Measurements from ENCODE around the gene FKBP2. TPM values are rescaled to one million over a fixed set of nuclear protein-coding genes. Genes with fewer than 3 reads are reported as not detected.

Gene FKBP2
- total RNA-seq, 2 experiments from 2014 or later = 21.9 to 22.8 TPM

DNA sequence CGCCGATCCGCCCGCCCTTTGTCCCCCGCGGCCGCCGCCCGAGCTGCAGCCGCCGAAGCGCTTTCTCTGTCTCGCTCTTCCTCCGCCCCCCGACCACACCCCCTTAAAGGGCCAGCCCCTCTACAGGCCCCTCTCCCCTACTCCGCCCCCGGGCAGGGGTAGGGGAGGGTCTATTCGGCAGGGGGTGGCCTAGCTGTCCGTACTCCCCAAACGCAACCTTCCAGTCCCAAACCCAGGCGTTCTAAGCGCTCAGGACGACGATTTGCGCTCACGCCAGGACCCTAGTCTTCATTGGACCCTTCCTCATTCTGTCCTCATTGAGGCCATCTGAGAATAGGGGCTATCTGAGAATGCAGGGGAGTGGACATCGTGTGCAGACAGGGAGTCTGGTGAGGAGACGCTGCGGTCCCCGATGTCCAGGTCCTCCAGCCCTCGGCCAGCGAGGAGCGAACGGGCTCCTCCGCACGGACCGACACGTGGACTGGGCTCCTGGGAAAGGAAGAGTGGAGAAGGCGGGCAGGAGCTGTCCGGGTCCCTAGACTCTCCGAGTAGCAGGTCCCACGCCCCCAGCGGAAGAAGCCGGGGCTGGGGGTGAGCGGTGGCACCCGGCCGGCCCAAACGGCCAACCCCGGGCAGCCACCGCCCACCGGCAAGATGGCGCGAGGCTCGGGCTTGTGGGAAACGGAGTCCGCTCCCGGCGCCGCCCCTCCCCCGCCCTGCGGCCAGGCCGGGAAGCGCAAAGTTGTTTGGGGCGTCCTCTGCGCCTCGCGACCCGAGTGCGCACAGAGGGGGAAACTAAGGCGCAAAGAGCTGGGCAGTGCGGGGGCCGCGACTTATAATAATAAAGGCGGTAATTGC, 6.2 kb downstream of the FKBP2 start, which contains the start of gene PPP1R14B:
Gene PPP1R14B, minus strand, starts transcription at position 73 of the 858 bp plus-strand sequence. CDS start 270 bp downstream, outside the sequence.
- peaks cover 21% of the 10 kb centered on the region for H3K36me3 Mint-ChIP-seq
- peak; percentile 85 for DNase-seq
- no peaks in the 10 kb centered on the region for H3K9me3 Mint-ChIP-seq
- peak within 1 kb of the TSS; percentile 91 for H3K4me3 Mint-ChIP-seq
- no peaks in the 10 kb centered on the region for H3K27me3 Mint-ChIP-seq
- peak within 1 kb of the TSS; percentile 90 for H3K27ac Mint-ChIP-seq
- H3K4me1 Mint-ChIP-seq = peaks cover 29% of the 10 kb centered on the region

DNA sequence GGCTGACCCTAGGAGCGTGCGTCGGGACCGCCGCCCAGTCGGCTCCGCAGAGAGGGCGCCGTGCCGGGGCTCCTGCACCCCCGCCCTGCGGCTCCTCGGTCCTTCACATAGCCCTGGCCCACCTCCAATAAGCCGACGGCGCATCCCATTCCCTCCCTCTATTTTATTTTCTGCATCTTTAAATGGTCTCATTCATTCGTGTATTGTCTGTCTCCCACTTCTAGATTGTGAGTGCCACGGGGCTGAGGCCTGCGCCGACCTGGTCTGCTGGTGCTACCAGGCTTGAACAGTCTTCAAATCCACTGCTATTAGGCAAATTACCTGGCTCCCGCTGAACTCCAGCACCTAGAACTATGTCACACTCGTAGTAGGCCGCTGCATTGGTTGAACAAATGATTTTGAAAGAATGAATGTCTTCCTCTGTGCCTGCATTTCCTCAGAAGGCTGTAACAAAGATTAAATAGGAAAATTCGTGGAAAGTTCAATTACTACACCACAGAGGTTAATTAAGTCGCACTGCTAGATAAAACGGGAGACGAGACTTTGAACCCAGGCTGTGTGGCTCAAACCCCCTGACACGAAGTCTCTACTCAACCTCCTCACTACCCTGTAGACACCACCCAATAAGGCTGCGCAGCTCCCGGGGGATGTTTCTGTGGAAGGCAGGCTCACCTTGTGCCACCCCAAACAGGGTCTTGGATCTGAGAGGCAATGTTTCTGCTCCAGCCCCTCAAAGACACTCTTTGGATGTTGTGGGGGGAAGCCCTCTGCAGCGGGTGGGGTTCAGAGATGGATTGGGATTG, 7.0 kb downstream of the FKBP2 start:
- no peak for DNase-seq
- H3K27ac Mint-ChIP-seq = no peak overlapping the region
- peaks cover 30% of the 10 kb centered on the region for H3K4me1 Mint-ChIP-seq
- H3K27me3 Mint-ChIP-seq = no peaks in the 10 kb centered on the region
- peak overlapping the region; percentile 48 for H3K4me3 Mint-ChIP-seq
- H3K36me3 Mint-ChIP-seq = peaks cover 15% of the 10 kb centered on the region
- H3K9me3 Mint-ChIP-seq = no peaks in the 10 kb centered on the region

GRCh38 chr11:64248578-64248977, 7.7 kb downstream of the FKBP2 start:
- H3K4me1 Mint-ChIP-seq = peaks cover 24% of the 10 kb centered on the region
- no peak for DNase-seq
- H3K36me3 Mint-ChIP-seq = peaks cover 10% of the 10 kb centered on the region
- H3K27ac Mint-ChIP-seq = no peak overlapping the region
- no peak overlapping the region for H3K4me3 Mint-ChIP-seq
- H3K27me3 Mint-ChIP-seq = no peaks in the 10 kb centered on the region
- no peaks in the 10 kb centered on the region for H3K9me3 Mint-ChIP-seq

DNA sequence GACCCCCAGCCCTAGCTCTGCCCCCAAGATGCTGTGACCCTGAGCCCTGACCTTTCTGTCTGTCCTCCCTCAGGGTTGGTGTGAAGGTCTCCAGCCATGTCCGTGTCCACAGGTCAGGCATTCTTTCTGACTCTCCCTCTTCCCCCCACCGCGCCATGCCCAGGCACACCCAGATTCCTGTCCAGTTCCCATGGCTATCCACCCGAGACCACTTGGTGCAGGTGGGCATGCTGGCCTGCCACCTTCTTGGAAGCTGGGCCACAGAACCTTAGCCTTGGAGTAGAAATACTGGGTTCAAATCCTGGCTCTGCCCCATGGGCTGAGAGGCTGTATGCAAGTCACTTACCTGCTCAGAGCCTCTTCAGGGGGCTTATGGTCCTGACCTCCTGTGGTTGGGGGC, 8.1 kb downstream of the FKBP2 start:
- Mint-ChIP-seq H3K27me3 (no peaks in the 10 kb centered on the region), H3K4me1 (peaks cover 19% of the 10 kb centered on the region), H3K4me3 (no peak overlapping the region), H3K9me3 (no peaks in the 10 kb centered on the region), H3K36me3 (peaks cover 7% of the 10 kb centered on the region), H3K27ac (no peak overlapping the region)
- no peak for DNase-seq

DNA sequence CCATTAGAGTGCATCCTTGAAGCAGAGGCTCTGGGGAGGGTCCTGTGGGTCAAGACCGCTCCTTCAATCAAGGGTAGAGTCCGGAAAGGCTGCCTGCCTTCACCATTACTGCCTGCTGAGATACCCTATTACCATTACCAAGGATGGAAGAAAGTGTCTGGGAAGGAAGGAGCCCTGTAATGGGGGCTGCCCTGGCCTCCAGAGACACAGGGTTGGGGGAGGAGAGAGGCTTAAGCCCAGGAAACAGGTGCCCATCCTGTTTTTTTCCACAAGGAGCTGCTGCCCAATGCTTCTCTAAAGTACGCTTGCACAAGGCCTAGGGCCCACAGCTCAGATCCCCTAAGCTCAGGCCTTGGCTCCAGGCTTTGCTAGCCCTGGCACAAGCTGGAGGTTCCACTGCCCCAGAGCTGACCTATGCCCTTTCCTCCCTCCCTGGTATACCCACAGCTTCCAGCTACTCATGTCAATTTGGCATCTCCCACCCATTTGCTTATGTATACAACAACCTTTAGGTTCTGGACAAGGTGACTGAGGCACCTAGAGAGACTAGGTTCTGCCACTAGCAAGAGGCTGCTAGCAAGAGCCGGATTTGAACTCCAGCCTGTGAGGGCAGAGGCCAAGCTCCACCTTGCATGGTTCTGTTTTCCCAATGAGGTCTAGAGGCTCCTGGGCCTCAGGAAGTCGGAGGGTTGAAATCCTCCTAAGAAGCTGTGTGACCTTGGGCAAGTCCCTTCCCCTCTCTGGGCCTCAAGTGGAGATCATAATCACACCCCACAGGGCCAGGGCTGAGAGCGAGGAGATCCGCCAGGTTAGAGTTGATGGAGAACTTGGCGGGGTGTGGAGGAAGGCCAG, 8.9 kb downstream of the FKBP2 start:
- no peaks in the 10 kb centered on the region for H3K9me3 Mint-ChIP-seq
- H3K27ac Mint-ChIP-seq = no peak overlapping the region
- H3K4me1 Mint-ChIP-seq = peaks cover 16% of the 10 kb centered on the region
- DNase-seq = no peak
- peaks cover 7% of the 10 kb centered on the region for H3K36me3 Mint-ChIP-seq
- no peak overlapping the region for H3K4me3 Mint-ChIP-seq
- no peaks in the 10 kb centered on the region for H3K27me3 Mint-ChIP-seq

DNA sequence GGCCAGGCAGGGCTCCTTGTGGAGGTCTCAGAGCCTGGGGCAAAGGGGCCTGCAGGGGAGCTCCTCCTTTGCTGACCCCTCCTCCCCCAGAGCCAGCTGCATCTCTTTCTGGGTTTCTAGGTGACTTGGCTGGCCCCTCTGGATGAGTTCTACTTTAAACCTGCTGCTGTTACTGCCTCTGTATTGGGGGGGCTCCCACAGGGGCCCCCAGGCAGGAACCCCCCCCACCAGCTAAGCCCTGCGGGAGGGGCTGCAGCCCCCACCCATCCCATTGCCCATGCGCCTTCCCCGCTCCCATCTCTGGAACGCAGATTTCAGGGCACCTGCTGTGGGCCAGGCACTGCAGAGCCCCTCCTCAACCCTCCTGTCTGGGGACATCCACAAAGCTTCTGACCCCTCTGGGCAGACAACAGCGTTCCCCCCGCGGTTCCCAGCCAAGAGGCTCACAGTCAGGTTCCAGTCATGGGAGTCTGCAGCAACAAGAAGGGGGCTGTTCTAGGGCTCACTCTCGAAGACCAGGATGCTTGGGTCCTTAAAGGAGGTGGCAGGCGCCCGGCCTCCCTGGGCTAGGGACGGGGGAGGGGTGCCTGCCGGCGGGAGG, 9.6 kb downstream of the FKBP2 start:
- no peak overlapping the region for H3K27ac Mint-ChIP-seq
- H3K4me3 Mint-ChIP-seq = peak overlapping the region; percentile 79
- no peak for DNase-seq
- H3K9me3 Mint-ChIP-seq = no peaks in the 10 kb centered on the region
- H3K36me3 Mint-ChIP-seq = peaks cover 6% of the 10 kb centered on the region
- H3K27me3 Mint-ChIP-seq = no peaks in the 10 kb centered on the region
- H3K4me1 Mint-ChIP-seq = peaks cover 16% of the 10 kb centered on the region

- H3K27me3 Mint-ChIP-seq = no peaks in the 10 kb centered on the region
- no peaks in the 10 kb centered on the region for H3K9me3 Mint-ChIP-seq
- peak; percentile 63 for DNase-seq
- H3K4me1 Mint-ChIP-seq = peaks cover 16% of the 10 kb centered on the region
- H3K36me3 Mint-ChIP-seq = no peaks in the 10 kb centered on the region
- peak within 1 kb of the TSS; percentile 11 for H3K27ac Mint-ChIP-seq
- H3K4me3 Mint-ChIP-seq = peak within 1 kb of the TSS; percentile 91
Measured at GRCh38 chr11:64251016-64251752, 10.3 kb downstream of the FKBP2 start, which contains the start of gene PLCB3. PLCB3 (plus strand) TSS chr11:64251530; CDS start chr11:64251650, 120 bp downstream.

GRCh38 chr11:64251753-64252002, 10.8 kb downstream of the FKBP2 start:
- Mint-ChIP-seq H3K27ac (peak overlapping the region; percentile 11), H3K9me3 (no peaks in the 10 kb centered on the region), H3K27me3 (no peaks in the 10 kb centered on the region), H3K4me1 (peaks cover 16% of the 10 kb centered on the region), H3K36me3 (no peaks in the 10 kb centered on the region), H3K4me3 (peak overlapping the region; percentile 91)
- DNase-seq = no peak

DNA sequence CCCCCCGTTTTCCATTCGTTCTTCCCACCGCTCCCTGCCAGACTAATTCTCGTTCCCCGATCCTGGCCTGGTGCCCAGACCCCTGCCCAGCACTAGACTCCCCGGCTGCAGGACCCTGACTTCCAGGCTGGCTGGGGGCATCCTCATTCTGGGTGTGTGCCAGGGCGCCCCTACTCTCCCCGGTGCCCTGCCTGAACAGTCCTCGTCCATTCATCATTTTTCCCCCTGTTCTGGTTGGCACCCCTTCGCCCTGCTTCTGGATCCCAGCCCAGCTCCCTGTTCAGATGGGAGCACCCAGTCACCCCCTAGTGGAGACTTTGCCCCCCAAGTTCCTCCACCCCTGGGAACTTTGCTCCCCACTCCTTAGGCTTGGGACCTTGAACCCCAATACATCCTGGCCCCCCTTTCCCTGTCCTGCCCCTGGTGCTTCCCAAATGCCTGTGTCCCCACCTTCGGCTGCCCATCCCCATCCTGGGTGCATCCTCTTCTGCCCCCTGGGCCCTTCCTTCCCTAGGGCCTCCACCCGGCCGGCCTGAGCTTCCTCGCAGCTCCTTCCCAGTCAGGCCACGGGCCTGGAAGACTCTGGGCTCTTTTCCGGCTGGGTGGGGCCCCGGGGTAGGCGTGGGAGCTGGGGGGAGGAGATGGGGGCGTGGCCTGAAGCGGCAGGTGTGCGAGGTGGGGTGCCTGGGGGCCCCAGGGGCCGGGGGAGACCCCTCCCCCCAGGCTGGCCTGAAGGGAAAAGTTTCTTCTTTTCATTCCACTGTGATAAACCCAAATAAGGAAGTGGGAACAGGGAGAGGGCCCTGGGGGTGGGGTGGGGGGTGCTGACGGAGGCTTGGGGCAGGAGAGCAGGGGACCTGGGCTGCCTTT, 11.3 kb downstream of the FKBP2 start:
- H3K4me3 Mint-ChIP-seq = peak overlapping the region; percentile 91
- peaks cover 13% of the 10 kb centered on the region for H3K4me1 Mint-ChIP-seq
- H3K27me3 Mint-ChIP-seq = no peaks in the 10 kb centered on the region
- no peaks in the 10 kb centered on the region for H3K9me3 Mint-ChIP-seq
- DNase-seq = peak; percentile 26
- no peaks in the 10 kb centered on the region for H3K36me3 Mint-ChIP-seq
- peak overlapping the region; percentile 11 for H3K27ac Mint-ChIP-seq

- Mint-ChIP-seq H3K4me1 (peaks cover 10% of the 10 kb centered on the region), H3K27me3 (no peaks in the 10 kb centered on the region), H3K9me3 (no peaks in the 10 kb centered on the region), H3K4me3 (no peak overlapping the region), H3K36me3 (peaks cover 1% of the 10 kb centered on the region), H3K27ac (no peak overlapping the region)
- no peak for DNase-seq
Measured at GRCh38 chr11:64253043-64253442, 12.1 kb downstream of the FKBP2 start.

DNA sequence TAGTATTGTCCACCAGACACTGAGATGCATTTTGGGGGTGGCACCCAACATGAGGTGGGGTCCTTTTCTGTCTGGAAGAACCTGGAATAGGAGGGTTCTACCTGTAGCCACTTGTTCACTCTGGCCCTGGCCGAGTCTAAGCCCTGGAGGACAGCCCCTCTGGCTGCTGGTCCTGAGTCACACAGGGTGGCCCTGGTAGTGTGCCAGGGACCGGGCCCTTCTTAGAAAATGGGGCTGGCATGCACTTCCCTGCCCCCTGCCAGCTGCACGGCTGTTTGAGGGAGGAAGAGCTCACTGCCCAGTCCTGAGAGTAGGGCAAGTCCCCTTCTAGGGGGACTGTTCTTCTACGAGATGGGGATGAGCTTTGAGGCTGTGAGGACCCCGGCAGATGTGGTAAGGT, 12.6 kb downstream of the FKBP2 start:
- H3K4me3 Mint-ChIP-seq = no peak overlapping the region
- H3K36me3 Mint-ChIP-seq = peaks cover 2% of the 10 kb centered on the region
- peaks cover 10% of the 10 kb centered on the region for H3K4me1 Mint-ChIP-seq
- DNase-seq = no peak
- H3K9me3 Mint-ChIP-seq = no peaks in the 10 kb centered on the region
- no peak overlapping the region for H3K27ac Mint-ChIP-seq
- H3K27me3 Mint-ChIP-seq = no peaks in the 10 kb centered on the region

DNA sequence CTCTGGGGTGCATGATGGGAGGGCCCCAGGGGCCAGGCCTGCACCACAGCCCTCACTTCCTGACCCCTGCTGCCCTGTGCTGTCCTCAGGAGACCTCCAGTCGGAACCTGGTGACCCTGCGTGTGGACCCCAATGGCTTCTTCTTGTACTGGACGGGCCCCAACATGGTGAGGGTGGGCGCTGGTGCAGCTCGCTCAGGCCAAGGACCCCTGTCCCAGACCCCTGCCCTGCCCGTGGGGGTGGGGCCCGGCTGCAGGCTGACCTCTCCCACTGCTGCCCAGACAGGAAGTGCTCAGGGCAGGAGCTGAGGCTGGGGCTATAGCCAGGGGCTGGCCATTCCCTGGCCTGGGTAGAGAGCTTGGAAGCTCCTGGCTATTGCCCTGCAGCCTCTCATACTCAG, 13.4 kb downstream of the FKBP2 start:
- Mint-ChIP-seq H3K27ac (no peak overlapping the region), H3K36me3 (peaks cover 3% of the 10 kb centered on the region), H3K4me1 (peaks cover 10% of the 10 kb centered on the region), H3K4me3 (no peak overlapping the region), H3K27me3 (no peaks in the 10 kb centered on the region), H3K9me3 (no peaks in the 10 kb centered on the region)
- DNase-seq = no peak
